ENCODE data around the gene PIK3CA.

DNA sequence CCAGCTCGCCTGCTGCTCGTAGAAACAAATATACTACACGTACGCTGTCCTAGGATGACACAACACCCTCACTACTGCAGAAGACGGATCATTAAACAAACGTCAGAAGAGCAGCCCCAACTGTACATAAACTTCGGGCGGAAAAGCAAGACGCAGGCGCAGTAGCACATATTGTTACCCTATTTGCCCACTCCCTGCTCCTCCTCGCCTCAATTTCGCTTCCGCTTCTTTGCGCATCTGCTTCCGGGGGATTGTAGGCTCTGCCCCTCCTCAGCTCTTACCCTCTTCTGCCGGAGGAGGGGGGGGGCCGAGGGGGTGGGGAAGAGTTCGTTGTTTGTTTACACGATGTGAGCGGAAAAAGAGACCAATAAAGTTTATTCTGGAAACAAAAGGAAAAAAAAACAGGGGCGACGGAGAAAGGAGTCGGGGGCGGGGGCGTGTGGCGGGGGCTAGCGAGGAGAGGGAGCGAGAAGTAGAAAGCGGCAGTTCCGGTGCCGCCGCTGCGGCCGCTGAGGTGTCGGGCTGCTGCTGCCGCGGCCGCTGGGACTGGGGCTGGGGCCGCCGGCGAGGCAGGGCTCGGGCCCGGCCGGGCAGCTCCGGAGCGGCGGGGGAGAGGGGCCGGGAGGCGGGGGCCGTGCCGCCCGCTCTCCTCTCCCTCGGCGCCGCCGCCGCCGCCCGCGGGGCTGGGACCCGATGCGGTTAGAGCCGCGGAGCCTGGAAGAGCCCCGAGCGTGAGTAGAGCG is at the start of gene PIK3CA:
- TF ChIP-seq CTCF (IDR thresholded peaks at IDR 0.05), result no peak
- peak; percentile 29 to 94 for TF ChIP-seq POLR2AphosphoS5 (IDR thresholded peaks at IDR 0.05; ENCODE audit: insufficient read depth in 1 of 2, low read depth in 1 of 2)
- TF ChIP-seq POLR2A (IDR thresholded peaks at IDR 0.05), result peak in 1 of 2 donors; percentile 49

All from vagina (tissue), 2 donors.